Activated T-cell treated with anti-CD3 and anti-CD28 coated beads for 1 hour (primary cell): ENCODE results near the gene CLECL1.
A peak's percentile ranks its signal among the peaks of the same experiment; 100 is the strongest.

Source experiments
- DNase-seq: peaks from one replicate; pipeline ENCODE4 v3.0.0-alpha.2; 2020; ENCODE audit warnings: low read depth

The CLECL1 gene

GRCh38 chr12:9732921-9733461 lies at the start of gene CLECL1:
CLECL1 (minus strand) TSS chr12:9733097.
- DNase-seq: no peak

GRCh38 chr12:9781360-9781759 lies 48.5 kb upstream of the CLECL1 start:
- no peak for DNase-seq

- DNase-seq: no peak
These were observed 46.3 kb upstream of the CLECL1 start for GRCh38 chr12:9779209-9779608.

GRCh38 chr12:9776781-9777180 lies 43.9 kb upstream of the CLECL1 start:
- no peak for DNase-seq

- no peak for DNase-seq
These were observed 40.5 kb upstream of the CLECL1 start for GRCh38 chr12:9773216-9773877.

- no peak for DNase-seq
These were observed 30.1 kb upstream of the CLECL1 start for GRCh38 chr12:9763025-9763424.

- no peak for DNase-seq
These were observed 29.5 kb upstream of the CLECL1 start for GRCh38 chr12:9762369-9762768.

GRCh38 chr12:9761419-9761781 lies 28.5 kb upstream of the CLECL1 start:
- DNase-seq: no peak

- peak; percentile 64 for DNase-seq
These were observed 28.0 kb upstream of the CLECL1 start, which contains the start of gene CD69 for GRCh38 chr12:9760699-9761418. CD69 (minus strand) TSS chr12:9760901; CDS start chr12:9760820, 81 bp downstream.

GRCh38 chr12:9760120-9760519 lies 27.2 kb upstream of the CLECL1 start:
- no peak for DNase-seq

GRCh38 chr12:9759694-9760093 lies 26.8 kb upstream of the CLECL1 start:
- DNase-seq: no peak

- DNase-seq: no peak
These were observed 25.2 kb upstream of the CLECL1 start for GRCh38 chr12:9758119-9758518.

GRCh38 chr12:9757433-9758025 lies 24.6 kb upstream of the CLECL1 start:
- DNase-seq: no peak

GRCh38 chr12:9756706-9757105 lies 23.8 kb upstream of the CLECL1 start:
- no peak for DNase-seq

- DNase-seq: no peak
These were observed 23.3 kb upstream of the CLECL1 start for GRCh38 chr12:9756170-9756569.

GRCh38 chr12:9755567-9755966 lies 22.7 kb upstream of the CLECL1 start:
- DNase-seq: no peak

- no peak for DNase-seq
These were observed 22.1 kb upstream of the CLECL1 start for GRCh38 chr12:9755035-9755434.

GRCh38 chr12:9754099-9754927 lies 21.4 kb upstream of the CLECL1 start:
- DNase-seq: no peak

- no peak for DNase-seq
These were observed 20.6 kb upstream of the CLECL1 start for GRCh38 chr12:9753498-9753897.

GRCh38 chr12:9753073-9753472 lies 20.2 kb upstream of the CLECL1 start:
- no peak for DNase-seq

GRCh38 chr12:9752145-9752933 lies 19.4 kb upstream of the CLECL1 start:
- DNase-seq: no peak
